Mucosa of descending colon (tissue), 3 donors: ENCODE data around the gene FAXDC2. TPM values are rescaled to one million over a fixed set of nuclear protein-coding genes. Genes with fewer than 3 reads are reported as not detected.
A peak's percentile ranks its signal among the peaks of the same experiment; 100 is the strongest.

Source experiments
- ATAC-seq: fragments of 200-7000 bp; cut with Tn5 transposase; one replicate; pipeline ENCODE4 v1.9.1; 2020; ENCODE audit warnings: mild to moderate bottlenecking, moderate library complexity
- DNase-seq, 3 donors: peaks; one replicate each; pipeline ENCODE4 v3.0.0-alpha.2; 2020
- H3K36me3 ChIP-seq: fragments of 200-600 bp; one replicate; pipeline ENCODE4 v1.8.0; 2021; ENCODE audit warnings: low read depth, mild to moderate bottlenecking
- H3K4me1 ChIP-seq: fragments of 200-600 bp; one replicate; pipeline ENCODE4 v1.8.0; 2021; ENCODE audit warnings: low read depth, mild to moderate bottlenecking
- H3K4me3 ChIP-seq: fragments of 200-600 bp; one replicate; pipeline ENCODE4 v1.8.0; 2021; ENCODE audit warnings: mild to moderate bottlenecking
- H3K9me3 ChIP-seq: fragments of 200-600 bp; one replicate; pipeline ENCODE4 v1.8.0; 2021; ENCODE audit warnings: mild to moderate bottlenecking
- CTCF ChIP-seq: fragments of 200-600 bp; IDR thresholded peaks from one replicate; pipeline ENCODE4 v1.8.0; 2022; ENCODE audit warnings: antibody characterized with exemption, mild to moderate bottlenecking
- intact Hi-C, 2 donors: fragments of 100-400 bp; cut with DNase I in 1 of 2; cut with micrococcal nuclease in 1 of 2; formaldehyde crosslinking; loops; one replicate each; pipeline versions ENCODE4 v1.11.0 to v1.11.1; 2022; cut with DNase I, micrococcal nuclease
- total RNA-seq, 3 donors: library from RNA; stranded (reverse); fragmentation: NEBNext Ultra II Directional in 2 of 3; extraction: Animal tissue kit (Norgen Biotek cat#: 25700) in 2 of 3; gene quantifications; one replicate each; pipeline versions ENCODE4 v1.2.1 to v1.2.4, GENCODE V29; 2021 to 2023
- donor health status: DM: no; HTN: no; CAD: no; lungs with moderate emphysema.
- donor health status: DM: no; HTN: no; CAD: no.
- donor health status: DM: no; HTN: yes; CAD: no.

Gene FAXDC2
- total RNA-seq, 3 donors from 2014 or later = 18.1 to 55.9 (median 20.9) TPM

DNA sequence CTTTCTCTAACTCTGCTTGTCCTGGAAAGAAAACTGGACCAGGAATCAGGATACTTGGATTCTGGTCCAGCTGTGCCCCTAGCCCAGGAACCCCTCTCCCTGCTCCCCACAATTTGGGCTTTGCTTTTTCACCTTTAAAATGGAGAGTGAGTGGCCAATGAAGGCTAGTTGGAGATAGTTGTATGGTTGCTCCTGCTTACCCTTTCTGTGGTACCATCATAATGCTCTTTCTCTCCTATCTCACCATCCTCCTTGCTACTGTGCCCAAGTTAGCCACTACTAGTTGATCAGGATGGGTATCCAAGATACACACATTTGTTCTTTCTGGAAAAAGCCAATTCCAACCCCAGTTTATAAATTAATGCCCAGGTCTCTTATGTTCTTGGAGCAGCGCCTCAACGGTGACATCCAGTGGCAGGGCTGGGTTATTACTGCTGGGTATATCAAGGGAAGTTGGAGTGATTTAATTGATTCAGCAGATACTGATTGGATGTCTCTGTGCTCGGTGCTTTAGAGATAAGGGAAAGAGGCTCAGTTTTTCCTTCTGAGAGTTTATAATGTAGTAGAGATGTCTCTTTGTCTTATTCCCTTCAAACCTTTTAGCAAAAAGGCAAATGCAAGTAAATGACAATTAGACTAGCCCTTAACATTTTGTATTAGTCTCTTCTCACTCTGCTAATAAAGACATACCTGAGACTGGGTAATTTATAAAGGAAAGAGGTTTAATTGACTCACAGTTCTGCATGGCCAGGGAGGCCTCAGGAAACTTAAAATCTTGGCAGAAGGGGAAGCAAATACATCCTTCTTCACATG lies 38.5 kb downstream of the FAXDC2 start:
- H3K4me3 ChIP-seq = no peak overlapping the region
- peak in 2 of 3 donors; percentile 70 to 75 for DNase-seq
- peak; percentile 90 for ATAC-seq
- no peaks in the 10 kb centered on the region for H3K9me3 ChIP-seq
- intact Hi-C loops = loop anchor here in 1 of 2 donors (5.0 kb wide), 1 partner anchor 160 kb away; no protein-coding TSS in a partner anchor
- no peaks in the 10 kb centered on the region for H3K36me3 ChIP-seq
- no peaks in the 10 kb centered on the region for H3K4me1 ChIP-seq
- peak; percentile 83 for TF ChIP-seq CTCF

- intact Hi-C loops = loop anchor here in 1 of 2 donors (5.0 kb wide), 1 partner anchor 159 kb away; no protein-coding TSS in a partner anchor
- H3K36me3 ChIP-seq = no peaks in the 10 kb centered on the region
- DNase-seq (no peak), ATAC-seq (no peak)
- no peak overlapping the region for H3K4me3 ChIP-seq
- no peak for TF ChIP-seq CTCF
- H3K9me3 ChIP-seq = no peaks in the 10 kb centered on the region
- no peaks in the 10 kb centered on the region for H3K4me1 ChIP-seq
These were observed 39.2 kb downstream of the FAXDC2 start for GRCh38 chr5:154811239-154811638.

GRCh38 chr5:154806176-154806575 lies 44.2 kb downstream of the FAXDC2 start:
- H3K9me3 ChIP-seq = no peaks in the 10 kb centered on the region
- no peak for TF ChIP-seq CTCF
- no peak overlapping the region for H3K4me3 ChIP-seq
- H3K4me1 ChIP-seq = no peaks in the 10 kb centered on the region
- ATAC-seq = no peak
- intact Hi-C loops = loop anchor here in 1 of 2 donors (5.0 kb wide), 1 partner anchor 154 kb away; no protein-coding TSS in a partner anchor
- peaks cover 9% of the 10 kb centered on the region for H3K36me3 ChIP-seq
- DNase-seq = no peak

DNA sequence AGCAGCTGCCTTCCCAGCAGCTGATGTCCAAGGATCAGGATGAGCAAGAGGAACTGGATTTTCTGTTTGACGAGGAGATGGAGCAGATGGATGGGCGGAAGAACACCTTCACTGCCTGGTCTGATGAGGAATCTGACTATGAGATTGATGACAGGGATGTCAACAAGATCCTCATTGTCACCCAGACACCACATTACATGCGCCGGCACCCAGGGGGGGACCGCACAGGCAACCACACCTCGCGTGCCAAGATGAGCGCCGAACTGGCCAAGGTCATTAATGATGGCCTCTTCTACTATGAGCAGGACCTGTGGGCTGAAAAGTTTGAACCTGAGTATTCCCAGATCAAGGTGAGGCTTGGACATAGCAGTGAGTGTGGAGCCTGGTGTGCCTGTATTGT lies 48.4 kb downstream of the FAXDC2 start:
- ATAC-seq = no peak

DNA sequence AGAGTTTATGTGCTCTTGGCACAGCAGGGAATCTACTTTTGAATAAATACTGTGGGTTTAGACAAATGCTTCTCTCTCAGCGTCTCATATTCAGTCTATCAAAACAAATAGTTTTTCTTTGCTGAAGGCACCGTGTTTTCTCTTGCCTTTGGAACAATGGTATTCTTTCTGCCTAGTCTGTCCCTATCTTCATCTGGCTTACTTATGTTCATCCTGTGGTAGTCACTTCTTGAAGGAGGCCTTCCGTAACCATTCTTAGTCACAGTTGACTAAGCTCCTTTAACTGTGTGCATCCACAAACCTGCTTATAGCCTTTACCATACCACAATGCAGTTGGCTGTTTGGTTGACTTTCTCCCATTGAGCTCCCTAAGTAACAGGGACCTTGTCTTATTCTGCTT lies 49.3 kb downstream of the FAXDC2 start:
- no peak for TF ChIP-seq CTCF
- ATAC-seq (no peak), DNase-seq (no peak)
- Histone ChIP-seq H3K9me3 (no peaks in the 10 kb centered on the region), H3K36me3 (peaks cover 14% of the 10 kb centered on the region), H3K4me3 (no peak overlapping the region), H3K4me1 (no peaks in the 10 kb centered on the region)
- intact Hi-C loops = no loop called here

More for the DNA sequence above, 48.4 kb downstream of the FAXDC2 start:
- no peak for TF ChIP-seq CTCF
- Histone ChIP-seq H3K9me3 (no peaks in the 10 kb centered on the region), H3K4me1 (no peaks in the 10 kb centered on the region), H3K36me3 (peaks cover 14% of the 10 kb centered on the region), H3K4me3 (no peak overlapping the region)
- no peak for DNase-seq
- intact Hi-C loops = no loop called here
